ENCODE data around the gene ITGBL1.

ITGBL1 gene

DNA sequence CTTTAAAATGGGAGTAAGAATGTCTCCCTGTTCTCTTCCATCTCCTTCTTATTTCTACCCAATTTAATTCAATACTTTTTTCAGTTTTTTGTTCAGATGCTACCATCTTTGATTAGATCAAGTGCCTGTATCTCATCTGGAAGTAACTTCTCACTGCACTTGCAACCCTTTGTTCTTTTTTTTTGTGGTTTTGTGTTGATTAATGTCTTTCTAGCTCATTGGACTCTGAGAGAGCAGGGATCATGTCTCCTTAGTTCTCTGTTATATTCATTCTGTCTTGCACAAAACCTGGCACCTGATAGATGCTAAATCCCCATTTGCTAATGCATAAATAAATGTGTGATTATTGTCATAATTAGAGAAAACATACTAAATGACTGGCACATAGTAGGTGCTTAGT is 834 bp upstream of the ITGBL1 start:
- DNase-seq, result no peak

DNA sequence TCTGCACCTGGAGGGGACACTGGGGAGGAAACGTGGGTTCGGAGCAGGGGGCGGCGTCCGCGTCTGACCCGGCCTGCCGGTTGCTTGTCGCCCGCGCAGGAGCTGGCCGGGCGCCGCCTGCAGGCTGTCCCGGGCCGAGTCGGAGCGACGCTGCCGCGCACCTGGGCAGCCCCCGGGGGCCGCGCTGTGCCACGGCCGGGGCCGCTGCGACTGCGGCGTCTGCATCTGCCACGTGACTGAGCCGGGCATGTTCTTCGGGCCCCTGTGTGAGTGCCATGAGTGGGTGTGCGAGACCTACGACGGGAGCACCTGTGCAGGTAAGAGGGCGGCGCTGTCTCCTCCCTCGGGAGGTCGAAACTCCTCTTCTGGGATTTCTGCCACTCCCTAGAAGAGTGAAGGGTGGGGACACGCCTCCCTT is 1.3 kb downstream of the ITGBL1 start:
- DNase-seq, result no peak

DNA sequence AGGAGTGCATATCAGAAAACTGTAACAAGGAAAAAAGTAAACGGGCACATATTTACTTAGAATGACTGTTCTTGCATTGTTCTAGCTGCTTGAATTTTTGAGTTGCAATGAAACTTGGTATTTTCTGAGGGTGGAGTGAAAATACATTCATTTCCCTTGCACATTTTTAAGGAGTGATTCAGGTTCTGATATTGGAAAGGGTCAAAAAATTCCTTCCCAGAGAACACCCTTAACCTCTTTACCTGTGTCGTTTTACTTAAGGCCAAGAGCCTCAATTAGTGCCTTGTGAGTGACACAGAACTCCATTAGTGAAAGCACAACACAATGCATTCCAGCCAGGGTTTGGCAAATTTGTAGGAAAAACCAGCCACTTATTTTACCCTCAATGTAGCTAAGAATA is 2.3 kb downstream of the ITGBL1 start:
- no peak for DNase-seq

DNA sequence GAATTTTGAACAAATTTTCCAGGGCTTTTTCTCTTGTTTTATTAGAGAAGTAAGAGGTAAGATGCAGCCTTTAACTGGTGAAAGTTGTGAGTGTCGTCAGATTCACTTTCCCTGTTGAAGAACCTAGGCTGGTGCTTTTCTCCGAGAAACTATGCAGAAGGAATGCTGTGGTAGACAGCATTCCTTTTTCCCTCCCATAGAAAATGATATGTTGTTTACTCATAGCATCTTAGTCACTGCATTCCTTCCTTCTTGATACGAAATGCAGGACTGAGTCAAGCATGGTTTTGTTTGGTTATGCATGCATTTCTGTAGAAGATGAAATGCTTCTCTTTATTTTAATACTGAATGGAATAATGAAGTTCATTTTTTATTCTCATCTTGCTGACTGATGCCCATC is 3.4 kb downstream of the ITGBL1 start:
- no peak for DNase-seq

DNA sequence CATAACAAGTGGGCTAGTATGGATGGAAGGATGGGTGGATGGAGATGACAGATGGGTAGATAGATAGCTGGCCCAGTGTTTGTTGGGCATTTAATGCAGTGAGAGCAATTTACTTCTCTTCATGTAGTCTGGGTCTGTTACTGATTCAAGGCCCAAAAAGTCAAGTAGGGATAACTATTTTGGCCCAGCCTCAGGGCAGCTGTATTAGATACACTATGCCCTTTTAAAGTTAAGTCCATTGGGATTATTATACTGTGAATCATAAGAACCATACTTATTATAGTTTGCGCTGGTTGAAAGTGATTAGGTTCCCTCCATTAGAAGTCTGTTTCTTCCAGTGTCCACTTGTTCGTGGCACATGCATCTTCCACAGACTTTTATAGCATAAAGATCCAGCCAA is 4.7 kb downstream of the ITGBL1 start:
- no peak for DNase-seq

DNA sequence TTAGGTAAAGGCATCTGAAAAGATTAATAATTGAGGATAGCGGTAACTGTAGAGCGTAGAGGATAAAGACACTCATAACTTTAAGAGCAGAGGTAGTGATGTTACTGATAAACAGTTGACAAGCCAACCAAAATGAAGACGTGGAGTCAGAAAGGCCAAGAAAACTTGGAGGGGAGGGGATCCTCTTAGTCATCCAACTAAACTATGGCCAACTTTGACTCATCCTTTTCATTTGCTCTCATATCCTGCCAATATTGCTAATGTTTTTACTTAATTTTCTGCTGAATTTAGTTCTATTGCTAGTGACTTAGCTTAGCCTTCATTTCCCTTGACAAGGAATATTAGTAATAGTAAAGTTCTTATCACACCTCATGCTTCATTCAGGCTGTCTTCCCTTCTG is 13.4 kb downstream of the ITGBL1 start:
- DNase-seq, result no peak

DNA sequence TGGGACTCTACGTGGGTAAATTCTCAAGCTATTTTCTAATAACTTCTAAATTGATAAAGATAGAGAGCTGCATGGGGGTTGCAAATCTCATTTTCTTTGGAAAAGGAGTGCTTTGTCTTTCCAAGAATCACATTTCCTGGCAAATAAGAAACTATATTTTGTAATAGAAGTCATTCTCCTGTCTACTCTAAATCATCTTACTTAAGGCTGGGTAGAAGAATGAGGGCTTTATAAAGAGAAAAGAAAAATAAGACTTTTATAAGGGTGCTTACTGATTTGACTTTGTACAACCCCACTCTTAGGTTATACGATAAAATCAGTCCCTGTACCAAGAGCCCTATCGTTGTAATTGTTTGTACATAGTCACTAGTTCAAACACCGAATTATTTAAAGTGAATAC is 14.9 kb downstream of the ITGBL1 start:
- DNase-seq, result no peak

DNA sequence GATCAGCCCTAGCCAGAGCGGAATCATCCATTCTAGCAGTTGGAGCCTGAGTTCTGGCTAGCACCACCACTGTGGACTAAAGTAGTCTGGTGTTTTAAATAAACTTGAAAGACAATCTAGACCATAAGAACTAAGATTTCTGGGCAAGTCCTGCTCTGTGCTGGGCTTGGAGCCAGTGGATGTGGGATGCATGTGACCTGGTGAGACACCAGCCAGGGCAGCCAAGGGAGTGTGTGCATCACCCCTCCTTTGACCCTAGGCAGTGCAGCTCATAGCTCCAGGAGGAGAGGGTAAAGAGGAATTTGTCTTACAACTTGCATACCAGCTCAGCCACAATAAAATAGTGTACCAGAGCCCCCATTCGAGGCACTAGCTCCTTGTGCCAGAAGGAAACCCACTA is 21.0 kb downstream of the ITGBL1 start:
- no peak for DNase-seq

DNA sequence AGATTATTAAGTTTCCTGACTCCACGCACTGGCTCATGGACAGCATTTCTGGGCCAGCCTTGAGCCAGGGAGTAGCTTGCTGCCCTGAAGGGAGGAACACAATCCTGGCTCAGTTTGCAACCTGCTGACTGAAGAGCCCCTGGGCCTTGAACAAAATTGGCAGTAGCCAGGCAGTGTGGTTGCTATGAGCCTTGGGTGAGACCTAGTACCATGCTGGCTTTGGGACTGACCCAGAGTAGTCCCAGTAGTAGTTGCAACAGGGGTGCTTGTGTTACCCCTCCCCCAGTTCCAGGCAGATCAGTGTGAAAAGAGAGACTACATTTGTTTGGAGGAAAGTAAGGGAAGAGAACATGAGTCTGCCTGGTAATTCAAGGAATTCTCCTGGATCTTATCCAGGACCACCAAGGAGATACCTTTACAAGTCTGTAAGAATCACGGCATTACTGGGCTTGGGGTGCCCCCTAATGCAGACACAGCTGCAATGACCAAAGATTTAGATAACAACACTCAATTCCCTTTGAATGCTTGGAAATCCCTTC is 22.0 kb downstream of the ITGBL1 start:
- peak; percentile 6 for DNase-seq

DNA sequence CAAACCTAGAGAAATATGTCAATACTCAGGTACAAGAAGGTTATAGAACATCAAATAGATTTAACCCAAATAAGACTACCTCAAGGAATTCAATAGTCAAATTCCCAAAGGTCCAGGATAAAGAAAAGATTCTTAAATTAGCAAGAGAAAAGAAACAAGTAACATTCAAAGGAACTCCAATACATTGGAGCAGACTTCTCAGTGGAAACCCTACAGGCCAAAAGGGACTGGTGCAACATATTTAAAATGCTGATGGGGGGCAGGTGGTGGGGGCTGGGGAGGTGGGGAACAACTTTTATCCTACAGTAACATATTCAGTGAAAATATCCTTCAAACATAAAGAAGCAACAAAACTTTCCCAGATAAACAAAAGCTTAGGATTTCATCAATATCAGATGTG is 23.1 kb downstream of the ITGBL1 start:
- DNase-seq, result no peak

DNA sequence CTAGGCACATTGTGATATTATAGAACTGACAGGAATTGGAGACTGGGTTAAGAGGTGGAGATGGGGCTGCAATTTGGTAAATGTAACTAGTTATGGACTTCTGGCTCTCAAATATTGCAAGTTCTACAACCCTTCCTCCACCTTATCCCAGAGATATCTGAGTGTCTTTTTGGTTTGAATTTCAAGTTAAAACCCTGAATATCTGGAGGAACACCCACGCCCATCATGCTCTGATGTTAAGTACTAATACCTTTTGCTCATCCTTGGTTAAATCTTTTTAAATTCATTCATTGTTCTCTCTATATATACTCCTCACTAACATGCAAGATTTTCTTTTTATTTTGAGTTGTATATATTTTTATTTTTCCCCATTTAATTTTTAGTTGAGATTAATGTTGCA is 28.9 kb downstream of the ITGBL1 start:
- DNase-seq, result no peak

DNA sequence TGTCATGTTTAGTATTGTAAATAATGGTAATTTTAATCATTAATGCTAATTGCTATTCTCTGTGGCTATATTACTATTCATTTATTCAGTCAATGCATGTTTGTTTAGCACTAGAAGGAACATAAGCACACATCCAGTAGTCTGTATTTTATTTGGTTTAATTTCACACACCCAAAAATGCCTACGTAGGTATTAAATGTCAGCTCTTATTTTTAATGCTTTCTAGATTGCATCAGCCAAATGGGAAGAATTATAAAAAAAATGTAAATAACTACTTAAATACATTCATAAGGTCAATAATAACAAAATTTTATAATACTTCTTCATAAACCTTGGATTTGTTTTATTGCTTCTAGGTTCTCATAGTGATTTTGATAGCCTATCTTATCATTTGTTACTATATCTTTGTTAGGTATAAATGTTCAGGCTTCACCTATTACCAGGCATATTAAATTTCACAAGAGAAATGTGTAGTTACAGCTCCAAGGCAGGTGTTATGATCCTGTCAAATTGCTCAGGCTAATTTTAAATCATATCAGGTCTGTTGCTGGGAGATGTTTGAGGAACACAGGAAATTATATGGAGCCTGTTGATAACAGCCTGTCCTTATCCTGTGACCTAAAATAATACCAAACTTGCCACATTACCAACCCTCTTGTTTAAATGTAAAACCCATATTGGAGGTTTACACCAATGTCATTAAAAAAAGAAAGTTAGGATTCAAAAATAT is 34.4 kb downstream of the ITGBL1 start:
- peak; percentile 73 for DNase-seq

DNA sequence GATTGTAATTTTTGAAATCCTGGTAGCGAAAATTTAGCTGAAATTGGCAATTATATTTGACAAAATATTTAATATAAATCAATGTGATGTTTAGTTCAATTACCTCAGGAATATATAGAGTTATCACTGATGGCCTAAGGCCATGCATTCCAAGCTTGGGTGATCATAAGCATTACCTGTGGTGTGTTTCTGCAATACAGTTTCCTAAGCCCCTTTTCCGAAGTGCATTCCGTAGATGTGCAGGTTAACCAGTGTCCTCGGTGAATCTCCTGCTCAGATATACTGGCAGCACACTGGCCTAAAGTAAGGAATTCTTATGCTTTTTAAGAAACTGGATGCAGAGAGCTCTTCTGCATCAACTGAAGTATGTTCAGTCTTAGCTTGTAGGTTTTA is 35.0 kb downstream of the ITGBL1 start:
- DNase-seq, result no peak

DNA sequence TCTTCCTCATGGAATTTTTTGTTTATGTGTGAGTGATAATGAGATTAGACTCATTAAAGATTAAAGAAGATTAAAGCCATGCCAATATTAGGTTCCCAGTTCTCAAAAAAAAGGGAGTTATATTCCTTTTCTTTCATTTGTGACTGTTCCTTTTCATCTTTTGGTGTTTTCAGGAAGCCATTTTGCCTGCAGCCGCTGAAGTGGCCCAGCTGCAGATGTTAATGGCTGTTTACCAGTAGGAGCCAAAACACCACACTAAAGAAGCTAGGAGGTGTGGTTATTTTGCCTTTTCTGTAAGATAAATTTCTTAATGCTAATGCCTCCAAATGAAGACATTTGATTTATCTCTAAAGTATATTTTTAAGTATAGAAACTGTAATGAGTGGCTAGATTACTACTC is 36.3 kb downstream of the ITGBL1 start:
- DNase-seq, result no peak

DNA sequence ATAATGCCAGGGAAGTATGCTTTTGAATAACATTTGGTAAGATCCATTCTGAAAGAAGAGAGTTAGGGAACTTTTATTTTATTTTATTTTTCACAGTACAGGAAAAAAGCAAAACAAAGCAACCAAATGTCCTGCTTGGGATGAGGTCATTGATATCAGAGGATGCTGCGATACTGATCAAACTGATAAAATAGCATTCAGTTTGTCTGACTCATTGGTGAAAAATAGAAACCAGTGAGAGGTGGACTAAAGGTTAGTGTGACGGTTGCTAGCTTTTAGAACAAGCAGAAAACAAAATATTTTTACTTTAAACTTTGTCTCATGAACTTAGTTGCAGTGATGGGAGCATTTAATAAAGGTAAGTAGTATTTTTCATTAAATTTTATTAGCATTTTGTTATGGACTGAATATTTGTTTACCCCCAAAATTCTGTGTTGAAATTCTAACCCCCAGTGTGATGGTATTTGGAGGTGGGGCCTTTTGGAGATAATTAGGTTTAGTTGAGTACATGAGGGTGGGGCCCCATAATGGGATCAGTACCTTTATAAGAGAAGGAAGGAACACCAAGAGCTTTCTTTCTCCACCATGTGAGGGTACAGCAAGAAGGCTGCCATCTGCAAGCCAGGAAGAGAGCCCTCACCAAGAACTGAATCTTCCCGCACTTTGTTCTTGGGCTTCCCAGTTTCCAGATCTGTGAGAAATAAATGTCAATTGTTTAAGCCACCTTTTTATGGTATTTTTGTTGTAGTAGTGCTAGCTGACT is 37.3 kb downstream of the ITGBL1 start:
- no peak for DNase-seq

DNA sequence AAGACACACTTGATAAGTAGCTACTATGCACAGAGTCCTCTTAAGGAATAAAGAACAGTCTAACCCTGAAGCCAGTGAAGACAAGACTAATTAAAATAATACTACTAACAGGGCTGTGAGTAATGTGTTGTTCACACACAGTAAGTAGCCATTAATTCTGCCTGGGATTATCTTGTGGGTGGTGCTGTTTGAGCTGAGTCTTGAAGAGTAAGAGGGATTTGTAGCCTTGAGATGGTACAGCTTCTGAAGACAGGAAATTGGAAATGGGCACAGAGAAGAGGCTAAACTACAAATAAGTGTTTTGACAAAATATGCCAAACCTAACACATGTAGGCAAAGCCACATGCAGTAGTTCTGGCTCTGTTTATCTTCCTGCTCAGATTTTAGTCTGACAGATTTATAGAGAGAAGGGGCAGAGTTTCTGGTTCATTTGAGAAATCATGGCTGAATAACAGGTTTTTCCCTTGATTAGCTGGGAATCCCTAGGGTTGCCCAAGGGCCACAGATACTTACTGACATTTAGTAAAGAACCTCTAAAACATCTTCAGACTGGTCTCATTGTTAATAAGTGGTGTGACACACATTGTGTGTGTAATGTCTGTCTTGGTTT is 38.0 kb downstream of the ITGBL1 start:
- no peak for DNase-seq

DNA sequence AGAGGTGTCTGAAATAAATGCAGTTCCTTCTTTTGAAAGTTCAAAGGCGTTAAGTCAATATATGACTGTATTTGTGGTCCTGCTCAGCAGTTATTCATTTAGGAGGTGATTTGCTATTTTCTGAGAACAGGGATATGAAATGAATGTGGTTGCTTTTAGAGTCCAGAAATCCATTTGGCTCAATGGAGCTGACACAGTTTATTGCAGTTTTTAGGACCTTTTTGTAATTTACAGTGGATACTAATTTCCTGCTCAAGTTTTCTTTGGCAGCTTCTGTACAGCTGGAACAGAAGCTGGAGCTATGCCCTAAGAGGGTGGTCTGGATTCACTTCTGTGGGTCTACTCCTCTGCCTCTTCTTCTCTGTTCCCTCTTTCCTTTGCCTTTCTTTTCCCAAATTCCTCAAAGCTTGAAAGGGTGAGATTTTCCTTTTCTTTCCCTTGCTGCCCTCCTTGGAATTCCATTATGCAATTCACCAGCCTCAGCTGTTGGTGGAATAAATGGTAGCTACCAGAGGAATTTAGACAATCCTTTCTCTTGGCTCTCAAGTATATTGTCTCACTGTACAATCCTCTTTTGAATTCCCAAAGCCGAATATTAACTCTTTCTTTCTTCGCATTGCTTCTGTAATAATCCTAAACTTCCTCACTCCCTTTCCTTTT is 39.9 kb downstream of the ITGBL1 start:
- no peak for DNase-seq

DNA sequence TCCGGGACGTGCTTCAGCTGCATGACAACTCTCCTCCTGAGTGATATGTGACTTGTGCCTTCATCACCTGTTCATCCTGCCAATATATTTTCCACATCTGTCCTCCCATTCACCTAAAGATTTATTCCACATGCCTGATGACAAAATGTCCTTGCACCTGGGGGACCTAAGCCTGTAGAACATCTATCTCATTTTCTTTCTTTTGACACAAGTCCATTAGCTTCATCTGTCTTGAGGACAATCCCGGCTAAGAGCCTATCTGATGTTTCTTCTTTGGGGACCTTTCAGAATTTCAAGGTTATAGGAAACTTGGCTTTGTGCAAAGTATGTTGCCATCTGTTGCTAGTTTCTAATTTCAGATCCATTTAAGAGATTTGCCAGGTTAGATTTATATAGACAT is 41.1 kb downstream of the ITGBL1 start:
- no peak for DNase-seq

DNA sequence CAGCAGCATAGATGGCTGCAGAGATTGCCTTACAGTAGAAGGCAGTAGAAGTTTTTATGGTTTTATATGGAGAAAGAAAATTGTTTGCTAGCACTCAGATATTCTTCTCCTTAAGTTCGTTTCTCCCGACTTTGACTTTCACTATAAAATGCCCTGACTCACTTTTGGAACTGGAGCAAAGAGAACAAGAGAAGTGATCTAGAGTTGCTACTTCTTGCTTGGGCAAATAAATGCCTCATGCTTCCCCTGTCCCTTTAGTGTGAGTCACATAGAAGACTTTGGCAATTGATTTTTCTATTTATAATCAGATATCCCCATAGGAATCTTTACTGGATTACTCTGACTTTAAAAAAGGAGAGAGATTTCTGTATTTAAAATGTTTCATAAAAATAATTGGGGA is 46.9 kb downstream of the ITGBL1 start:
- DNase-seq, result no peak

DNA sequence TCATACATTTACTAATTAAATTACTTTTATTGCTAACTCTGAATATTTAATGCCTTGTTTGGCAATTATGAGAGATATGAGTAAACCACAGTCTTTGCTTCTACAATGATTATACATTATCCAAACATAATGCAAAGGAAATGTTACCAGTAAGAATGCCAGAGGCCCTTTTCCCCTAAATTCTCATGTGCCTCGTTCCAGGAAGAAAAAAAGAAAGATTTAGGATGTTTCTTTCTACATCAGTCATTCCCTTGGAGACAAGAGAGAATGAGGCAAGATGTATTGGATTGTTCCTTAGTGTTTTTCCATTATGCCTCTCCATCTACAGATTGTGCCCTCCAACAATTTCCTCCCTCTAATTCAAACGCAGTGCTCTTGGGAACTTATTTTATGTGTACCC is 50.1 kb downstream of the ITGBL1 start:
- DNase-seq, result no peak

DNA sequence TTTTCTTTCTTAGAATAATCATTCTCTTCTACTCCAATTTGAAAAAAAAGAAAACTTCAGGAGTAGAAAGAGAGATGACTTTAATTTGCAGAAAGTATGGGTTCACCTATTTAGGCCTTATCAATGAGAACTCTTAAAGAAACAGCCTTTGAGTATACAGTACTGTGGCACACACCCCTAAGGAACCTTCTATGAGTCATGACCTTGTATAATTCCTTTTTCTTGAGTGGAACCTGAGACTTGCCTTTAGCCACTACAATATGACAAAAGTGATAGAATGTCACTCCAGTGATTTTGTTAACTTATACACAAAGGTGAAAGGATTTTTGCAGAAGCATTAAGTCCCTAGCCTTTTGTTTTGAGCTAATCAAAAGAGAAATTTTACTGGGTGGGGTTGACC is 58.7 kb downstream of the ITGBL1 start:
- no peak for DNase-seq

DNA sequence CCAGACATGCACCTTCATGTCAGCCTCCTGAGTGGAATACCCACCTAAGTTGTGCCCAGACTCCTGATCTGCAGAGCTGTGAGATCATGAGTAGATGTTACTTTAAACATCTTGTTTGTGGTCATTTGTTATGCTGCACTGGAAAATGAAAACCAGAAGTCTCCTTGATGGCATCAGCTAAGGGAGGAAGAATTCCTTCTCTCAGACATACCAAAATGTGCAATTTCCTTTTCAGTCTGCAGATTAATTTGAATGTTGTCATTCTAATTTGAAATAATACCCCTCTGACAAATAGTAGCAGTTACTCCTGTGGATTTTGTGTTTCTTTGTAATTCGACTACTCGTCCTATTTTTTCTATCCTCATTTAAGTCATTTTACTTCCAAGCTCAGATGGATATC is 59.3 kb downstream of the ITGBL1 start:
- no peak for DNase-seq

DNA sequence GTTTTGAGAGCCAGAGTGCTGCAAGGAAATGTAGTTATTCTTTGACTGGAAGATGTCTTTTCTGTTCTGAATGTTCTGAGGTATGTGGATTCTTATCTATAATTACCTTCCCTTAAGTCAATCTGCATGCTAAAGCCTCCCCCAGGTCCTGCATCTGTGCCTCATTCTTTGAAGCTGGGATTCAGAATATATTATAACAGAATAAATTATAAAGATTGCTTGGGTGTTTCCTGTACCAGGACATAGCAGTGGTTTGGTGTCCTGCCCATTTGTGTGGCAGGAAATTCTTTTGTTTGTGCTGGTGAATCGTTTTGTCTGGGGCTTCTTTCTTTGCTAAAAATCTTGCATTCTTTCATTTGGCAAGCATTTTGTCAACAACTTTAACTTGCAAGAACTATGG is 60.2 kb downstream of the ITGBL1 start:
- DNase-seq, result no peak

DNA sequence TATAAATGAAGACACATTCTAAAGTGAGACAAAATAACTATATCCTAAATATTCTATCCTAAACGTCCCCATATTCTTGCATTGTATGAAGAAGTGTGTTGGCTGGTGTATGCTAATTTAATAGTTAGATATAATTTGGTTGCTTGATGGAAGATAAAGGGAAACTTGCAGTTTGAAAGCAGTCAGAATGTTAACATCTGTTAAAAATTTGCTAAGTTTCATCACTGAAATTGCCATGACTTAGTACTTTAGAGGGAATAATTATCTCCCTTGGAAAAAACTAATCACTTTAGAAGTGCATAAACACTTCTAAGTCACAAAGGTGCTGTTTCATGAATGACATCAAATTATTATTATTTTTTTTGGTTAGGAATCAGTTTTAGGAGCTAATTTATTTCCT is 61.6 kb downstream of the ITGBL1 start:
- DNase-seq, result no peak
